ENCODE measurements around the gene USP31. TPM values are rescaled to one million over a fixed set of nuclear protein-coding genes. Genes with fewer than 3 reads are reported as not detected.

USP31 gene
- total and polyA plus RNA-seq, 2 of the 13 experiments (the other 11 are each of a cell fraction or from before 2014, with no cell fraction given): 22.5 to 23.3 TPM

- TF ChIP-seq RBFOX2 (IDR thresholded peaks at IDR 0.05; ENCODE audit: low read depth, low read length): no peak
- no peak for TF ChIP-seq ZNF550 (CRISPR knock-in tag; IDR thresholded peaks at IDR 0.05; ENCODE audit: borderline replicate concordance)
- no peak for TF ChIP-seq FOXP1 (IDR thresholded peaks at IDR 0.05)
- peak; percentile 44; the same call in 1 of the 2 replicates for TF ChIP-seq FOXP1 (CRISPR knock-in tag; IDR thresholded peaks at IDR 0.05)
- peak; percentile 86 for TF ChIP-seq HNRNPL (IDR thresholded peaks at IDR 0.05; ENCODE audit: low read depth, low read length)
- TF ChIP-seq ZNF101 (CRISPR knock-in tag; IDR thresholded peaks at IDR 0.05; ENCODE audit: borderline replicate concordance, low read depth): no peak
- TF ChIP-seq ZBTB3 (CRISPR knock-in tag; IDR thresholded peaks at IDR 0.05; ENCODE audit: borderline replicate concordance, low read depth): no peak
- peak; percentile 94 for TF ChIP-seq HMGXB3 (CRISPR knock-in tag; IDR thresholded peaks at IDR 0.05; ENCODE audit: borderline replicate concordance)
- TF ChIP-seq FLYWCH1 (CRISPR knock-in tag; IDR thresholded peaks at IDR 0.05): no peak
- no peak for TF ChIP-seq SMC3 (IDR thresholded peaks at IDR 0.05; ENCODE audit: low read length)
- TF ChIP-seq ZNF124 (CRISPR knock-in tag; IDR thresholded peaks at IDR 0.05): peak; percentile 87; the same call in 1 of the 2 replicates
- no peak for TF ChIP-seq ZNF224 (CRISPR knock-in tag; IDR thresholded peaks at IDR 0.05)
- TF ChIP-seq ISX (CRISPR knock-in tag; conservative IDR thresholded peaks at IDR 0.05): no peak
- TF ChIP-seq KMT2B (CRISPR knock-in tag; IDR thresholded peaks at IDR 0.05): peak; percentile 98
- peak; percentile 94 for TF ChIP-seq HDAC1 (CRISPR knock-in tag; IDR thresholded peaks at IDR 0.05)
- TF ChIP-seq GATAD2A (CRISPR knock-in tag; IDR thresholded peaks at IDR 0.05): peak; percentile 74
- no peak; the same call in 1 of the 2 replicates for TF ChIP-seq ZNF740 (CRISPR knock-in tag; IDR thresholded peaks at IDR 0.05)
- TF ChIP-seq DNMT1 (CRISPR knock-in tag; IDR thresholded peaks at IDR 0.05): peak; percentile 89
- no peak for TF ChIP-seq ZNF615 (CRISPR knock-in tag; IDR thresholded peaks at IDR 0.05; ENCODE audit: borderline replicate concordance)
- TF ChIP-seq ERF (CRISPR knock-in tag; IDR thresholded peaks at IDR 0.05): peak; percentile 95
- TF ChIP-seq FOXC1 (CRISPR knock-in tag; IDR thresholded peaks at IDR 0.05; ENCODE audit: borderline replicate concordance): no peak
- no peak for TF ChIP-seq ZNF362 (CRISPR knock-in tag; IDR thresholded peaks at IDR 0.05; ENCODE audit: borderline replicate concordance)
- TF ChIP-seq ZMYM2 (CRISPR knock-in tag; IDR thresholded peaks at IDR 0.05): no peak
- peak; percentile 81; the same call in 1 of the 2 replicates for TF ChIP-seq KLF13 (CRISPR knock-in tag; IDR thresholded peaks at IDR 0.05)
- no peak for TF ChIP-seq MTERF4 (CRISPR knock-in tag; IDR thresholded peaks at IDR 0.05)
- TF ChIP-seq ONECUT2 (CRISPR knock-in tag; IDR thresholded peaks at IDR 0.05): no peak
Measured at GRCh38 chr16:23149267-23149992, at the start of gene USP31 (continued).

Measured in HepG2 (cell line).